Karpas-422 (cell line): ENCODE results near the gene TUBB3. TPM values are rescaled to one million over a fixed set of nuclear protein-coding genes. Genes with fewer than 3 reads are reported as not detected.

ENCODE experiments used
- DNase-seq: peaks from one replicate; pipeline ENCODE4 v3.0.0-alpha.2; 2015
- H2AFZ ChIP-seq: fragments of 200-600 bp; sonication (generic); 2 replicates; pipeline ENCODE4 v1.6.1; 2014; ENCODE audit warnings: antibody characterized with exemption, low read length, mixed read lengths
- H3K27ac ChIP-seq: fragments of 200-600 bp; sonication (generic); 2 replicates; pipeline ENCODE4 v1.5.1; 2014; ENCODE audit warnings: mild to moderate bottlenecking, low read length, moderate library complexity
- H3K27me3 ChIP-seq: fragments of 200-600 bp; sonication (generic); 2 replicates; pipeline ENCODE4 v1.6.1; 2014; ENCODE audit warnings: low read length, mixed read lengths
- H3K36me3 ChIP-seq: fragments of 200-600 bp; sonication (generic); 2 replicates; pipeline ENCODE4 v1.6.1; 2014; ENCODE audit warnings: low read length, mixed read lengths; ENCODE audit not compliant: insufficient read depth
- H3K4me1 ChIP-seq: fragments of 200-600 bp; sonication (generic); 2 replicates; pipeline ENCODE4 v1.6.1; 2014; ENCODE audit warnings: mild to moderate bottlenecking, low read length, mixed read lengths
- H3K4me2 ChIP-seq: fragments of 200-600 bp; sonication (generic); 2 replicates; pipeline ENCODE4 v1.6.1; 2014; ENCODE audit warnings: low read length, low read depth, mild to moderate bottlenecking; ENCODE audit not compliant: poor library complexity, severe bottlenecking
- H3K4me3 ChIP-seq: fragments of 200-600 bp; sonication (generic); 2 replicates; pipeline ENCODE4 v1.5.1; 2014; ENCODE audit warnings: mild to moderate bottlenecking, antibody characterized with exemption, low read length, mixed read lengths
- H3K79me2 ChIP-seq: fragments of 200-600 bp; sonication (generic); 2 replicates; pipeline ENCODE4 v1.6.1; 2014; ENCODE audit warnings: mild to moderate bottlenecking, low read length, mixed read lengths
- H3K9ac ChIP-seq: fragments of 200-600 bp; sonication (generic); 2 replicates; pipeline ENCODE4 v1.6.0; 2014; ENCODE audit warnings: low read length
- H3K9me2 ChIP-seq: fragments of 200-600 bp; sonication (generic), shearing (Covaris generic); replicated peaks from 2 replicates; pipeline ENCODE4 v1.6.0; 2014; ENCODE audit warnings: mild to moderate bottlenecking, low read length, moderate library complexity; ENCODE audit not compliant: insufficient read depth
- H3K9me3 ChIP-seq: fragments of 300-700, 200-600 bp; sonication (generic); 2 replicates; pipeline ENCODE4 v1.6.1; 2014; ENCODE audit warnings: low read length, mixed read lengths
- H4K20me1 ChIP-seq: fragments of 200-600 bp; sonication (generic); 2 replicates; pipeline ENCODE4 v1.6.1; 2014; ENCODE audit warnings: mild to moderate bottlenecking, antibody characterized with exemption, low read length, low read depth; ENCODE audit not compliant: insufficient read depth
- total RNA-seq: library from RNA; depleted of rRNA; stranded (reverse); fragments of >200 nt; shearing (Covaris generic); gene quantifications from 2 replicates; pipeline ENCODE4 v1.2.3, GENCODE V29; 2014; ENCODE audit warnings: low replicate concordance

The TUBB3 gene
- total RNA-seq, 1 experiment from 2014 or later: 210 TPM

DNA sequence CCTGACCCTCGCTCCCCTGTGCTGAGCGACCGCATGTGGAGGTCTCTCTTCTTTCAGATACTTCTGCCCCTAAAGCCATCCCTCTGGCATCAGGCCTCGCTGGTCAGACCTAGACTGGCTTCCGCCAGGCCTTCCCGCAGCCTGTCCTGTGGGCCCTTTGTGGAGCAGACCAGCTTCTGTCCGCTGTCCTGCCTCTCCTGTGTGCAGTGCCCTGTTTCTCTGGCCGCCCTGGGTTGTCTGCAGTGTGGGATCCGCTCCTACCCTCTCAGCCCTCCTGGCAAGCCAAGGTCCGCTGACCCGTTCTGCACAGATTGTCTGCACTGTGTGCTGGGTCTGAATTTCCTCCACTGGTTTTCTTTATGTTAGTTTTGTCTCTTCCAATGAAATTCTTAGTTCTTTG is 25.9 kb upstream of the TUBB3 start:
- Histone ChIP-seq H3K9me2 (no peaks in the 10 kb centered on the region), H3K4me3 (no peak overlapping the region), H3K36me3 (peaks cover 21% of the 10 kb centered on the region; the same call in 1 of the 2 replicates), H3K4me2 (no peak overlapping the region), H2AFZ (no peak overlapping the region), H3K27me3 (no peaks in the 10 kb centered on the region), H4K20me1 (no peaks in the 10 kb centered on the region), H3K79me2 (no peaks in the 10 kb centered on the region), H3K27ac (no peak overlapping the region), H3K4me1 (no peaks in the 10 kb centered on the region), H3K9ac (no peak overlapping the region), H3K9me3 (no peaks in the 10 kb centered on the region)
- DNase-seq: no peak

- no peak overlapping the region for H3K27ac ChIP-seq
Observed at GRCh38 chr16:89898201-89898967, 24.8 kb upstream of the TUBB3 start.

GRCh38 chr16:89899879-89900481 is 23.2 kb upstream of the TUBB3 start:
- Histone ChIP-seq H3K9me3 (no peaks in the 10 kb centered on the region), H3K4me1 (no peaks in the 10 kb centered on the region), H4K20me1 (no peaks in the 10 kb centered on the region), H3K79me2 (no peaks in the 10 kb centered on the region), H3K27ac (no peak overlapping the region), H3K9ac (no peak overlapping the region), H3K27me3 (no peaks in the 10 kb centered on the region), H3K9me2 (no peaks in the 10 kb centered on the region), H3K36me3 (peaks cover 23% of the 10 kb centered on the region), H2AFZ (no peak overlapping the region), H3K4me3 (no peak overlapping the region), H3K4me2 (no peak overlapping the region)
- no peak for DNase-seq

More at GRCh38 chr16:89898201-89898967, 24.8 kb upstream of the TUBB3 start:
- Histone ChIP-seq H3K4me2 (no peak overlapping the region), H2AFZ (no peak overlapping the region), H3K27me3 (no peaks in the 10 kb centered on the region), H3K9ac (no peak overlapping the region), H3K9me2 (no peaks in the 10 kb centered on the region), H3K9me3 (no peaks in the 10 kb centered on the region), H3K4me3 (no peak overlapping the region), H4K20me1 (no peaks in the 10 kb centered on the region), H3K4me1 (no peaks in the 10 kb centered on the region), H3K36me3 (peaks cover 17% of the 10 kb centered on the region; the same call in 1 of the 2 replicates), H3K79me2 (no peaks in the 10 kb centered on the region)
- no peak for DNase-seq

- Histone ChIP-seq H3K9me3 (no peaks in the 10 kb centered on the region), H4K20me1 (no peaks in the 10 kb centered on the region), H3K4me2 (no peak overlapping the region), H3K27ac (no peak overlapping the region), H3K9ac (no peak overlapping the region), H3K36me3 (peaks cover 29% of the 10 kb centered on the region), H2AFZ (no peak overlapping the region), H3K27me3 (no peaks in the 10 kb centered on the region), H3K79me2 (no peaks in the 10 kb centered on the region), H3K4me1 (no peaks in the 10 kb centered on the region), H3K9me2 (no peaks in the 10 kb centered on the region), H3K4me3 (no peak overlapping the region)
- no peak for DNase-seq
Observed at GRCh38 chr16:89900885-89901284, 22.3 kb upstream of the TUBB3 start.

GRCh38 chr16:89902980-89903379 is 20.2 kb upstream of the TUBB3 start:
- Histone ChIP-seq H3K27me3 (no peaks in the 10 kb centered on the region), H4K20me1 (no peaks in the 10 kb centered on the region), H3K79me2 (no peaks in the 10 kb centered on the region), H3K9me2 (no peaks in the 10 kb centered on the region), H3K4me1 (no peaks in the 10 kb centered on the region), H3K4me3 (no peak overlapping the region), H3K36me3 (peaks cover 42% of the 10 kb centered on the region), H3K9ac (no peak overlapping the region), H3K9me3 (peaks cover under 1% of the 10 kb centered on the region; the same call in 1 of the 2 replicates), H3K27ac (no peak overlapping the region), H2AFZ (no peak overlapping the region), H3K4me2 (no peak overlapping the region)
- no peak for DNase-seq

- H3K36me3 ChIP-seq: peaks cover 40% of the 10 kb centered on the region
Observed at GRCh38 chr16:89903908-89904515, 19.1 kb upstream of the TUBB3 start.

GRCh38 chr16:89904606-89905510 is 18.3 kb upstream of the TUBB3 start:
- Histone ChIP-seq H3K36me3 (peaks cover 40% of the 10 kb centered on the region), H3K27ac (no peak overlapping the region), H3K79me2 (no peaks in the 10 kb centered on the region), H3K4me3 (no peak overlapping the region), H3K27me3 (no peaks in the 10 kb centered on the region), H3K4me2 (no peak overlapping the region), H3K9me2 (no peaks in the 10 kb centered on the region), H4K20me1 (no peaks in the 10 kb centered on the region), H3K9ac (no peak overlapping the region), H3K4me1 (no peaks in the 10 kb centered on the region), H3K9me3 (peaks cover 4% of the 10 kb centered on the region; the same call in 1 of the 2 replicates), H2AFZ (no peak overlapping the region)
- DNase-seq: no peak

More at GRCh38 chr16:89903908-89904515, 19.1 kb upstream of the TUBB3 start:
- no peak overlapping the region for H2AFZ ChIP-seq
- no peak overlapping the region for H3K4me3 ChIP-seq
- H3K9me3 ChIP-seq: peaks cover 4% of the 10 kb centered on the region; the same call in 1 of the 2 replicates
- H3K9me2 ChIP-seq: no peaks in the 10 kb centered on the region
- H3K79me2 ChIP-seq: no peaks in the 10 kb centered on the region
- H3K9ac ChIP-seq: no peak overlapping the region
- H3K27ac ChIP-seq: no peak overlapping the region
- H3K4me1 ChIP-seq: no peaks in the 10 kb centered on the region
- no peak for DNase-seq
- no peaks in the 10 kb centered on the region for H4K20me1 ChIP-seq
- no peaks in the 10 kb centered on the region for H3K27me3 ChIP-seq
- H3K4me2 ChIP-seq: no peak overlapping the region
